ENCODE measurements around the gene SGIP1.
"Not testable (repeated sequence)": the region's sequence is repeated elsewhere in the genome, so short reads cannot be mapped to it uniquely, and the experiment has no call there.

The SGIP1 gene

DNA sequence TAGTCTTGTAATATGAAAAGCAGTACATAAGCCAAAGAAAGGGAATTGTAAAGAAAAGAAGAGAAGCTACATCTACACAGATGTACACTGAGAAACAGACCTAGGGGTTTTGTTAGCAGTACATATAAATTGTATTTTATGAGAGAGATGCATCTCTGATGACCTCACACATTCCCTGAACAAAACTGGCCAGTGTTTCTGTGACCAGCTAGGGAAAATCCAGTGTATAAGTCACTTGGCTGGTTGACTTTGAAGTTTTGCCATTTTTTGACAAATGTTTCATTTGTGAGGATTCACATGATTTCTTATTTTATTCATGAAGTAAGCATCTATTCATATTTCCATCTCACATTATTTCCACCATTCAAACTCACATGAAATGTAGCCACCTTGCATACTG lies 190.0 kb downstream of the SGIP1 start:
- TF ChIP-seq, protein P1, sequence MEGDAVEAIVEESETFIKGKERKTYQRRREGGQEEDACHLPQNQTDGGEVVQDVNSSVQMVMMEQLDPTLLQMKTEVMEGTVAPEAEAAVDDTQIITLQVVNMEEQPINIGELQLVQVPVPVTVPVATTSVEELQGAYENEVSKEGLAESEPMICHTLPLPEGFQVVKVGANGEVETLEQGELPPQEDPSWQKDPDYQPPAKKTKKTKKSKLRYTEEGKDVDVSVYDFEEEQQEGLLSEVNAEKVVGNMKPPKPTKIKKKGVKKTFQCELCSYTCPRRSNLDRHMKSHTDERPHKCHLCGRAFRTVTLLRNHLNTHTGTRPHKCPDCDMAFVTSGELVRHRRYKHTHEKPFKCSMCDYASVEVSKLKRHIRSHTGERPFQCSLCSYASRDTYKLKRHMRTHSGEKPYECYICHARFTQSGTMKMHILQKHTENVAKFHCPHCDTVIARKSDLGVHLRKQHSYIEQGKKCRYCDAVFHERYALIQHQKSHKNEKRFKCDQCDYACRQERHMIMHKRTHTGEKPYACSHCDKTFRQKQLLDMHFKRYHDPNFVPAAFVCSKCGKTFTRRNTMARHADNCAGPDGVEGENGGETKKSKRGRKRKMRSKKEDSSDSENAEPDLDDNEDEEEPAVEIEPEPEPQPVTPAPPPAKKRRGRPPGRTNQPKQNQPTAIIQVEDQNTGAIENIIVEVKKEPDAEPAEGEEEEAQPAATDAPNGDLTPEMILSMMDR (IDR thresholded peaks at IDR 0.05; ENCODE audit: low read depth, low read length) = no peak
- DNase-seq = no peak
- H3K4me1 ChIP-seq = no peaks in the 10 kb centered on the region
- H3K9me3 ChIP-seq = no peaks in the 10 kb centered on the region
- H3K4me3 ChIP-seq (ENCODE audit: low read depth, low read length) = no peak overlapping the region
- H3K27me3 ChIP-seq = no peaks in the 10 kb centered on the region
- no peaks in the 10 kb centered on the region for H3K36me3 ChIP-seq

DNA sequence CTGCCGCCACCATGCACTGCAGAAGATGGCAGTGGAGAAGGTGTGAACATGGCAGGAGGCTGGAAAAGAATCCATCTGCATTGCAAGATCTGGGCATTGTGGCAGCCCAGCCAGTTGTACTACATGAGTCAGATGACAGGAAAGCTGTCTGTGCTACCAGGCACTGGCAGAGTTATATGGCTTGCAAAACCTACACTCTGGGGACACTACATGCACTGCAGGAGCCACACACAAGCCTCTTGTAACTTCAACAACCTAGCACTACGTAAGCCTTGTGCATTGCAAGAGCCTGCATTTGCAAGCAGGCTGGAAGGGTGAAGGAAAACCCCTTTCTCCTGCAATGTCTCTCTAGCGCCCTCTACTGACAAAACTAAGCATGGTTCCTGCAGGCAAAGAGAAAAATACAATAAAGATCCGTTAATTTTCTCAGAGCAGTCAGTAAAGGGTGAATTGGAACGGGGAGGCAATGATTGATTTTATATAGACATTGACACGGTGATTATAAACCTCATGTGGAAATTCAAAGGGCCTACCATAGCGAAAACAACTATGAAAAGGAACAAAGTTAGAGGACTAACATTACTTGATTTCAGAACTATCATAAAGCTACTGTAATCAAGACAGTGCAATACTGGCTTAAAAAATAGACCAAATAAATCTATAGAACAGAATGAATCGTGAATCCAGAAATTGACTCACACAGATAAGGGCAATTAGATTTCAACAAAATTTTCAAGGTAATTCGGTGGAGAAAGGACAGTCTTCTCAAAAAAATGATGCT lies 192.1 kb downstream of the SGIP1 start:
- Histone ChIP-seq H3K36me3 (no peaks in the 10 kb centered on the region), H3K4me1 (no peaks in the 10 kb centered on the region), H3K27me3 (no peaks in the 10 kb centered on the region), H3K4me3 (ENCODE audit: low read depth, low read length) (no peak overlapping the region), H3K9me3 (no peaks in the 10 kb centered on the region)
- peak; percentile 59 for DNase-seq
- TF ChIP-seq, protein P1 (IDR thresholded peaks at IDR 0.05; ENCODE audit: low read depth, low read length) = peak; percentile 92

- Histone ChIP-seq H3K9me3 (no peaks in the 10 kb centered on the region), H3K4me1 (no peaks in the 10 kb centered on the region), H3K27me3 (no peaks in the 10 kb centered on the region), H3K4me3 (ENCODE audit: low read depth, low read length) (no peak overlapping the region), H3K36me3 (no peaks in the 10 kb centered on the region)
- TF ChIP-seq, protein P1 (IDR thresholded peaks at IDR 0.05; ENCODE audit: low read depth, low read length) = no peak
- no peak for DNase-seq
These were observed 194.1 kb downstream of the SGIP1 start for GRCh38 chr1:66728021-66728420.

DNA sequence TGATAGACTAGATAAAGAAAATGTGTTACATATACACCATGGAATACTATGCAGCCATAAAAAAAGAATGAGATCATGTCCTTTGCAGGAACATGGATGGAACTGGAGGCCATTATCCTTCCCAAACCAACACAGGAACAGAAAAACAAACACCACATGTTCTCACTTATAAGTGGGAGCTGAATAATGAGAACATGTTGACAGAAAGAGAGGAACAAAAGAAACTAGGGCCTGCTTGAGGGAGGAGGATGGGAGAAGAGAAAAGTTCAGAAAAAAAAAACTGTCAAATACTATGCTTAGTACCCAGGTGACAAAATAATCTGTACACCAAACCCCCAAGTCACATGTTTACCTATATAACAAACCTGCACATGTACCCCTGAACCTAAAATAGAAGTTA lies 194.8 kb downstream of the SGIP1 start:
- H3K4me3 ChIP-seq (ENCODE audit: low read depth, low read length); DNase-seq; H3K9me3 ChIP-seq; H3K36me3 ChIP-seq; H3K27me3 ChIP-seq; H3K4me1 ChIP-seq: not testable (repeated sequence)

- TF ChIP-seq, protein P1 (IDR thresholded peaks at IDR 0.05; ENCODE audit: low read depth, low read length) = no peak
- no peaks in the 10 kb centered on the region for H3K9me3 ChIP-seq
- no peak for DNase-seq
- H3K36me3 ChIP-seq = no peaks in the 10 kb centered on the region
- H3K4me3 ChIP-seq (ENCODE audit: low read depth, low read length) = no peak overlapping the region
- no peaks in the 10 kb centered on the region for H3K4me1 ChIP-seq
- no peaks in the 10 kb centered on the region for H3K27me3 ChIP-seq
These were observed 195.2 kb downstream of the SGIP1 start for GRCh38 chr1:66729119-66729518.

DNA sequence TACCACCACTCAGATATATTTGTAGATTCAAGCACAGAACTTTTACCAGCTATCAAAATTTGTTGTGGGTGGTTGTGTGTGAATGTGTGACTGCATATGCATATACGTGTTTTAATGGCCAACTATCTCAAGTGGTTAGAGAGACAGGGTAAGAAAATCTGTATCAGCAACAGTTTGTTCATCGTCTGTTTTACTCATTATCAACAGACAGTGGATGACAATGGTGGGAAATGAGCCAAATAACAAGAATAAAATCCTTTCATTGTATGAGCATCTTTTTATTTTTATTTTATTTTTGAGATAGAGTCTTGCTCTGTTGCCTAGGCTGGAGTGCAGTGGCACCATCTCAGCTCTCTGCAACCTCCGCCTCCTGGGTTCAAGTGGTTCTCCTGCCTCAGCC lies 195.6 kb downstream of the SGIP1 start:
- no peak for DNase-seq
- H3K4me1 ChIP-seq = no peaks in the 10 kb centered on the region
- no peak overlapping the region for H3K4me3 ChIP-seq (ENCODE audit: low read depth, low read length)
- TF ChIP-seq, protein P1 (IDR thresholded peaks at IDR 0.05; ENCODE audit: low read depth, low read length) = no peak
- no peaks in the 10 kb centered on the region for H3K9me3 ChIP-seq
- H3K36me3 ChIP-seq = no peaks in the 10 kb centered on the region
- H3K27me3 ChIP-seq = no peaks in the 10 kb centered on the region
